IMR-90 (cell line): Measurements from ENCODE around the gene LYZL6. TPM values are rescaled to one million over a fixed set of nuclear protein-coding genes. Genes with fewer than 3 reads are reported as not detected.

ENCODE experiments used
- ATAC-seq: fragments of 200-7000 bp; cut with Tn5 transposase; 2 replicates; pipeline ENCODE4 v1.9.1; 2020; ENCODE audit warnings: low read depth, mild to moderate bottlenecking, moderate library complexity
- BruUV-seq: library from RNA; stranded (reverse); fragments of 400-500 nt; replicated peaks from 2 replicates; lab custom pipeline; 2021; lab: Mats Ljungman, UMichigan
- CTCF ChIA-PET: fragments of 300-600 bp; formaldehyde crosslinking; extraction: SDS; loops from one replicate; lab custom pipeline; 2021; ENCODE audit warnings: antibody characterized with exemption; lab: Yijun Ruan, JAX
- POLR2A ChIA-PET: fragments of 300-600 bp; sonication (Branson Sonifier 250); formaldehyde crosslinking; loops from one replicate; lab custom pipeline; 2022; ENCODE audit warnings: antibody characterized with exemption; ENCODE audit not compliant: unreplicated experiment; lab: Charles Lee
- DNase-seq: peaks from one replicate; pipeline ENCODE4 v3.0.0; 2013
- H2AFZ ChIP-seq: replicated peaks from 2 replicates; pipeline ENCODE3; 2013; ENCODE audit warnings: low read length, mild to moderate bottlenecking; ENCODE audit not compliant: poor library complexity
- H2AK5ac ChIP-seq: 2 replicates; pipeline ENCODE4 v1.6.1; 2013; ENCODE audit warnings: low read depth, low read length, inconsistent platforms
- H2AK9ac ChIP-seq: replicated peaks from 2 replicates; pipeline ENCODE3; 2013; ENCODE audit warnings: mild to moderate bottlenecking, low read depth, low read length, moderate library complexity; ENCODE audit not compliant: poor library complexity
- H2BK120ac ChIP-seq: 2 replicates; pipeline ENCODE4 v1.6.1; 2013; ENCODE audit warnings: low read depth, low read length, inconsistent platforms
- H2BK15ac ChIP-seq: 3 replicates; pipeline ENCODE4 v1.6.1; 2013; ENCODE audit warnings: low read depth, low read length, inconsistent platforms
- H2BK20ac ChIP-seq: 2 replicates; pipeline ENCODE4 v1.6.1; 2013; ENCODE audit warnings: low read depth, mild to moderate bottlenecking, inconsistent platforms, low read length, moderate library complexity
- H2BK5ac ChIP-seq: 2 replicates; pipeline ENCODE4 v1.6.1; 2013; ENCODE audit warnings: mild to moderate bottlenecking, low read depth, low read length, inconsistent platforms; ENCODE audit not compliant: poor library complexity, severe bottlenecking
- H3K14ac ChIP-seq: replicated peaks from 2 replicates; pipeline ENCODE4 v1.6.1; 2013; ENCODE audit warnings: low read depth, low read length, inconsistent platforms
- H3K18ac ChIP-seq: 2 replicates; pipeline ENCODE4 v1.6.1; 2013; ENCODE audit warnings: low read depth, low read length, control low read depth
- H3K23ac ChIP-seq: 2 replicates; pipeline ENCODE4 v1.6.1; 2013; ENCODE audit warnings: low read depth, low read length, inconsistent platforms
- H3K27ac ChIP-seq: 2 replicates; pipeline ENCODE4 v1.5.1; 2013; ENCODE audit warnings: mild to moderate bottlenecking, control low read depth, low read length; ENCODE audit not compliant: insufficient read depth
- H3K27me3 ChIP-seq: 2 replicates; pipeline ENCODE4 v1.6.1; 2013; ENCODE audit warnings: low read length; ENCODE audit not compliant: control insufficient read depth, insufficient read depth
- H3K36me3 ChIP-seq: 2 replicates; pipeline ENCODE4 v1.6.1; 2013; ENCODE audit warnings: low read length, mixed read lengths; ENCODE audit not compliant: control insufficient read depth, insufficient read depth
- H3K4ac ChIP-seq: 2 replicates; pipeline ENCODE4 v1.6.1; 2013; ENCODE audit warnings: low read depth, low read length, inconsistent platforms
- H3K4me1 ChIP-seq: 2 replicates; pipeline ENCODE4 v1.6.1; 2013; ENCODE audit warnings: low read length, mixed read lengths; ENCODE audit not compliant: control insufficient read depth, insufficient read depth
- H3K4me2 ChIP-seq: 2 replicates; pipeline ENCODE4 v1.6.1; 2013; ENCODE audit warnings: low read depth, mild to moderate bottlenecking, control low read depth, low read length, moderate library complexity
- H3K4me3 ChIP-seq: 2 replicates; pipeline ENCODE4 v1.5.1; 2013; ENCODE audit warnings: low read depth, mild to moderate bottlenecking, control low read depth, low read length, moderate library complexity; ENCODE audit not compliant: insufficient read depth
- H3K56ac ChIP-seq: 2 replicates; pipeline ENCODE4 v1.6.1; 2013; ENCODE audit warnings: low read length, inconsistent platforms; ENCODE audit not compliant: insufficient read depth; ENCODE audit errors: extremely low read depth
- H3K79me1 ChIP-seq, 2 experiments: 2 replicates each; pipeline ENCODE4 v1.6.1; 2013; ENCODE audit warnings: low read length in 2 of 2, inconsistent platforms in 1 of 2, low read depth in 1 of 2
- H3K9ac ChIP-seq: 2 replicates; pipeline ENCODE4 v1.6.1; 2013; ENCODE audit warnings: low read depth, low read length, control low read depth
- H3K9me1 ChIP-seq: 2 replicates; pipeline ENCODE4 v1.6.1; 2013; ENCODE audit warnings: low read length, inconsistent platforms; ENCODE audit not compliant: insufficient read depth
- H3K9me3 ChIP-seq: 2 replicates; pipeline ENCODE4 v1.6.1; 2013; ENCODE audit warnings: low read length; ENCODE audit not compliant: control insufficient read depth, insufficient read depth
- H4K20me1 ChIP-seq: 2 replicates; pipeline ENCODE4 v1.6.1; 2013; ENCODE audit warnings: low read length, inconsistent platforms; ENCODE audit not compliant: insufficient read depth
- H4K5ac ChIP-seq: 2 replicates; pipeline ENCODE4 v1.6.1; 2013; ENCODE audit warnings: mild to moderate bottlenecking, low read depth, low read length, control low read depth
- H4K8ac ChIP-seq, 2 experiments: 2 replicates each; pipeline ENCODE4 v1.6.1; 2013; ENCODE audit warnings: low read depth in 2 of 2, low read length in 2 of 2, control low read depth in 1 of 2, inconsistent platforms in 1 of 2
- H4K91ac ChIP-seq: 2 replicates; pipeline ENCODE4 v1.6.1; 2013; ENCODE audit warnings: low read depth, low read length, inconsistent platforms; ENCODE audit not compliant: insufficient read depth
- CTCF ChIP-seq: conservative IDR thresholded peaks from 2 replicates; pipeline ENCODE4 v1.5.1; 2012; ENCODE audit warnings: mild to moderate bottlenecking, low read depth, low read length, improper control_type of control experiment
- FOS ChIP-seq: fragments of 150-350 bp; IDR thresholded peaks from 2 replicates; pipeline ENCODE4 v1.6.1; 2016; ENCODE audit warnings: low read depth, low read length
- NFE2L2 ChIP-seq: fragments of 150-350 bp; IDR thresholded peaks from 2 replicates; pipeline ENCODE4 v1.6.1; 2016; ENCODE audit warnings: low read depth, mild to moderate bottlenecking, low read length
- RAD21 ChIP-seq: IDR thresholded peaks from 2 replicates; pipeline ENCODE4 v1.6.1; 2012; ENCODE audit warnings: low read length, improper control_type of control experiment
- SMC3 ChIP-seq: fragments of 150-350 bp; IDR thresholded peaks from 2 replicates; pipeline ENCODE4 v1.6.1; 2016; ENCODE audit warnings: low read depth, mild to moderate bottlenecking, antibody characterized with exemption, low read length, moderate library complexity
- WGBS, 2 experiments: methylation state at CpG; one replicate each; pipeline versions ENCODE4 v1.1.5 to v1.1.7; 2013; ENCODE audit warnings: missing lambda C conversion rate in 2 of 2; ENCODE audit not compliant: insufficient read length in 1 of 2; ENCODE audit errors: extremely low coverage in 2 of 2; 5-methylcytosine and 5-hydroxymethylcytosine counted together
- dilution Hi-C: fragments of 300-500 bp; cut with HindIII; formaldehyde crosslinking; loops from one replicate; pipeline ENCODE4 v1.14.3; 2018; ENCODE audit warnings: low sequenced_read_pairs; ENCODE audit not compliant: unreplicated experiment
- in situ Hi-C: fragments of 300-500 bp; cut with MboI; formaldehyde crosslinking; loops from 3 replicates; pipeline ENCODE4 v1.14.3; 2019; ENCODE audit warnings: low sequenced_read_pairs, inconsistent platforms, mixed read lengths
- intact Hi-C: fragments of 100-400 bp; cut with micrococcal nuclease; formaldehyde crosslinking; loops from 2 replicates; pipeline ENCODE4 v1.10.0; 2022
- polyA plus RNA-seq, 3 experiments: library from polyadenylated mRNA; depleted of rRNA; stranded (reverse); fragments of >200 nt; gene quantifications; 2 replicates each; pipeline ENCODE4 v1.2.3, GENCODE V29; 2012; ENCODE audit warnings: low replicate concordance in 1 of 3
- total RNA-seq: library from RNA; depleted of rRNA; stranded (reverse); fragments of >200 nt; gene quantifications from 2 replicates; pipeline ENCODE4 v1.2.3, GENCODE V29; 2012

The LYZL6 gene
- total and polyA plus RNA-seq, 2 of the 4 experiments (the other 2 are of a cell fraction), result not detected

- Histone ChIP-seq H3K4me2 (0 out of 2 replicates have a peak overlapping the region, but pooled peaks have one; percentile 8), H2AFZ (peak overlapping the region; percentile 12), H4K91ac (no peak overlapping the region), H2BK20ac (no peak overlapping the region), H3K18ac (no peak overlapping the region), H3K9me1 (no peaks in the 10 kb centered on the region), H2AK5ac (no peak overlapping the region), H3K27ac (no peak overlapping the region), H3K27me3 (no peaks in the 10 kb centered on the region; the same call in none of the 2 replicates), H3K36me3 (no peaks in the 10 kb centered on the region), H3K23ac (no peak overlapping the region), H2BK5ac (no peak overlapping the region), H2AK9ac (no peak overlapping the region), H3K79me1 (no peaks in the 10 kb centered on the region), H3K4me3 (no peak overlapping the region), H3K9ac (no peak overlapping the region), H2BK120ac (no peak overlapping the region), H3K56ac (no peak overlapping the region), H2BK15ac (no peak overlapping the region), H4K8ac (no peak overlapping the region), H4K5ac (no peak overlapping the region), H3K14ac (no peak overlapping the region), H3K9me3 (no peaks in the 10 kb centered on the region), H3K4ac (no peak overlapping the region), H3K4me1 (no peaks in the 10 kb centered on the region), H4K20me1 (no peaks in the 10 kb centered on the region)
- DNase-seq (peak; percentile 21), ATAC-seq (peak; percentile 92)
- ChIA-PET POLR2A (no interaction called here), CTCF (interaction anchor here (0.7 kb wide), 1 partner anchor 77 kb away, joined by 8 read pairs; no protein-coding TSS in a partner anchor)
- no TSS peak for BruUV-seq
- TF ChIP-seq NFE2L2 (no peak), FOS (no peak), RAD21 (peak; percentile 56), SMC3 (peak; percentile 27; the same call in 1 of the 2 replicates), CTCF (peak; percentile 59)
- dilution Hi-C loops (no loop called here), intact Hi-C loops (no loop called here), in situ Hi-C loops (no loop called here)
- WGBS, 2 experiments, result no CpG with 5 or more reads among the region's 12 CpGs
Measured at GRCh38 chr17:35947156-35947585, 3.7 kb upstream of the LYZL6 start.
